ENCODE results near the gene SLC2A8.

DNA sequence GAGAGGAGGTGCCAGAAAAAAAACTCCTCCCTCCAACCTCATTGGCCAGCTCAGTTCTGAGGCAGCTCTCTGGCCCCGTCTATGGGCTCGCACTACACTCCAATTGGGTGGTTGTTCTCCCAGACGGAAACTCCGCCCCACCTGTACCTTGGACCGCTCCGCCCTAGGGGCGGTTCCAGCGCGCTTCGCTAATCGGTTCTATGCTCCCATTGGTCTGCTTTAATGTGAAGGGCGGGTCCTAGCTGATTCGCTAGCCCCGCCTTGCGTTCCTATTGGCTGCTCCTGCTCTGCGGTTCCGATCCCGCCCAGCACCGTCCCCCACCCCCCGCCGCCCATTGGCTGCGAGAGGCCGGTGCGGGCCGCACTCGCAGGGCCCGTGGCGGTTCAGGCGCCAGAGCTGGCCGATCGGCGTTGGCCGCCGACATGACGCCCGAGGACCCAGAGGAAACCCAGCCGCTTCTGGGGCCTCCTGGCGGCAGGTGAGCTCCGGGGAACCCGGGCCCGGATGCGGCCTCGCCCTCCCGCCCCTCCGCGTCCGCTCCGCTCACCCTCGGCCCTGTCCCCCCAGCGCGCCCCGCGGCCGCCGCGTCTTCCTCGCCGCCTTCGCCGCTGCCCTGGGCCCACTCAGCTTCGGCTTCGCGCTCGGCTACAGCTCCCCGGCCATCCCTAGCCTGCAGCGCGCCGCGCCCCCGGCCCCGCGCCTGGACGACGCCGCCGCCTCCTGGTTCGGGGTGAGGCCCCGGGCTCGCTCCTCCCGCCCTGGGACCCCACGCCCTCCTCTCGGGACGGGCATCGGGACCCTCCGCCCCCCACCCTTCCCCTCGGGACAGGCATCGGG is at the start of gene SLC2A8:
- TF ChIP-seq, protein P1, sequence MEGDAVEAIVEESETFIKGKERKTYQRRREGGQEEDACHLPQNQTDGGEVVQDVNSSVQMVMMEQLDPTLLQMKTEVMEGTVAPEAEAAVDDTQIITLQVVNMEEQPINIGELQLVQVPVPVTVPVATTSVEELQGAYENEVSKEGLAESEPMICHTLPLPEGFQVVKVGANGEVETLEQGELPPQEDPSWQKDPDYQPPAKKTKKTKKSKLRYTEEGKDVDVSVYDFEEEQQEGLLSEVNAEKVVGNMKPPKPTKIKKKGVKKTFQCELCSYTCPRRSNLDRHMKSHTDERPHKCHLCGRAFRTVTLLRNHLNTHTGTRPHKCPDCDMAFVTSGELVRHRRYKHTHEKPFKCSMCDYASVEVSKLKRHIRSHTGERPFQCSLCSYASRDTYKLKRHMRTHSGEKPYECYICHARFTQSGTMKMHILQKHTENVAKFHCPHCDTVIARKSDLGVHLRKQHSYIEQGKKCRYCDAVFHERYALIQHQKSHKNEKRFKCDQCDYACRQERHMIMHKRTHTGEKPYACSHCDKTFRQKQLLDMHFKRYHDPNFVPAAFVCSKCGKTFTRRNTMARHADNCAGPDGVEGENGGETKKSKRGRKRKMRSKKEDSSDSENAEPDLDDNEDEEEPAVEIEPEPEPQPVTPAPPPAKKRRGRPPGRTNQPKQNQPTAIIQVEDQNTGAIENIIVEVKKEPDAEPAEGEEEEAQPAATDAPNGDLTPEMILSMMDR (conservative IDR thresholded peaks at IDR 0.05; ENCODE audit: low read length): no peak
- TF ChIP-seq EZH2phosphoT487 (IDR thresholded peaks at IDR 0.05; ENCODE audit: borderline replicate concordance): no peak
